ENCODE measurements around the gene MOV10.

Gene MOV10

DNA sequence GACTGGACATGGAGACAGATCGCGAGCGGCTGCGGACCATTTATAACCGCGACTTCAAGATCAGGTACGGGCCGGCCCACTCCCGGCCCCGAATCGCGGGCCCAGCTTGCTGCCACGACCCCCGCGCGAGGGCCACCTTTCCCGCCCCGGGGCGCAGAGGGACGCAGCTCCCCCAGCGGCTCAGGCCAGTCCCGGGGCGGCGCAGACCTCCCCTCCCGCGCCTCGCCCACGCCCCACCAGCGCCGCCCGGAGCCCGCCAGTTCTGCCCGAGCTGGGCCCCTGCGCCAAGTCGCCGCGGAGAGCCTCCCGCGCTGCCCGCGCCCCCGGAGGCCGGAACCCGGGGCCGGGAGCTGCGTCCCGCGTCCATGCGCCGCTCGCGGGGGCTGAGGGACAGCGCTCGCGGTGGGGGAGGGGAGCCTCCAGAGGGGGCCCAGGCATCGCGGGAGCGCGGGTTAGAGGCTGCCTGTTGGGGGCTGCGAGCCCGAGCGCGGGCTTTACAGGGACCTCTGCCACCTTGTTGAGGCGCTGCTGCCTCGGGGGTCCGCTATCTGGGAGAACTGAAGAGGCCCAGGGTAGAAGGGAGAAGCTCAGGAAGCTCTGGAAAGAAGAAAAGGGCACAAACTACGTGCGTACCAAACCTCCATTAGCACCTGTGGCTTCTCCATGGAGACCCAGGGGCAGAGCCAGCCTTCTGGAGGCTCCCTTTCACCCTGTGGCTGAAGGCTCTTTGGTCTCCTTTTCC is 698 bp downstream of the MOV10 start (continued):
- TF ChIP-seq, protein P1, sequence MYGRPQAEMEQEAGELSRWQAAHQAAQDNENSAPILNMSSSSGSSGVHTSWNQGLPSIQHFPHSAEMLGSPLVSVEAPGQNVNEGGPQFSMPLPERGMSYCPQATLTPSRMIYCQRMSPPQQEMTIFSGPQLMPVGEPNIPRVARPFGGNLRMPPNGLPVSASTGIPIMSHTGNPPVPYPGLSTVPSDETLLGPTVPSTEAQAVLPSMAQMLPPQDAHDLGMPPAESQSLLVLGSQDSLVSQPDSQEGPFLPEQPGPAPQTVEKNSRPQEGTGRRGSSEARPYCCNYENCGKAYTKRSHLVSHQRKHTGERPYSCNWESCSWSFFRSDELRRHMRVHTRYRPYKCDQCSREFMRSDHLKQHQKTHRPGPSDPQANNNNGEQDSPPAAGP (tag by site-specific recombination; IDR thresholded peaks at IDR 0.05), result no peak
- TF ChIP-seq ZNF768 (tag by site-specific recombination; IDR thresholded peaks at IDR 0.05) (no peak), ZBTB21 (tag by site-specific recombination; IDR thresholded peaks at IDR 0.05) (no peak), MZF1 (tag by site-specific recombination; IDR thresholded peaks at IDR 0.05; ENCODE audit: borderline replicate concordance) (no peak), GLI4 (tag by site-specific recombination; IDR thresholded peaks at IDR 0.05) (no peak), HOXD13 (CRISPR knock-in tag; IDR thresholded peaks at IDR 0.05; ENCODE audit: borderline replicate concordance) (no peak), OVOL3 (tag by site-specific recombination; IDR thresholded peaks at IDR 0.05) (no peak), PRDM1 (tag by site-specific recombination; IDR thresholded peaks at IDR 0.05) (no peak), ZNF174 (tag by site-specific recombination; IDR thresholded peaks at IDR 0.05) (no peak), ZBTB17 (tag by site-specific recombination; IDR thresholded peaks at IDR 0.05) (no peak), ZFP3 (tag by site-specific recombination; IDR thresholded peaks at IDR 0.05; ENCODE audit: low read depth) (no peak), ZNF354C (tag by site-specific recombination; IDR thresholded peaks at IDR 0.05; ENCODE audit: borderline replicate concordance, low read depth) (no peak), ZNF404 (tag by site-specific recombination; IDR thresholded peaks at IDR 0.05) (no peak), ZNF157 (tag by site-specific recombination; IDR thresholded peaks at IDR 0.05) (no peak), GFI1B (tag by site-specific recombination; IDR thresholded peaks at IDR 0.05) (no peak), ZBTB7A (tag by site-specific recombination; IDR thresholded peaks at IDR 0.05; ENCODE audit: low read depth) (0 out of 2 replicates have a peak, but pooled peaks have one; percentile 19), ZNF76 (tag by site-specific recombination; IDR thresholded peaks at IDR 0.05; ENCODE audit: borderline replicate concordance, low read depth) (no peak), ZNF776 (tag by site-specific recombination; IDR thresholded peaks at IDR 0.05; ENCODE audit: borderline replicate concordance) (no peak), ZBTB48 (tag by site-specific recombination; IDR thresholded peaks at IDR 0.05) (no peak), ZNF133 (tag by site-specific recombination; IDR thresholded peaks at IDR 0.05) (no peak), ZNF837 (tag by site-specific recombination; IDR thresholded peaks at IDR 0.05) (no peak), ZXDB (tag by site-specific recombination; IDR thresholded peaks at IDR 0.05) (no peak; the same call in 1 of the 2 replicates), ZNF221 (tag by site-specific recombination; IDR thresholded peaks at IDR 0.05; ENCODE audit: borderline replicate concordance) (no peak), ZNF529 (tag by site-specific recombination; IDR thresholded peaks at IDR 0.05; ENCODE audit: insufficient replicate concordance) (no peak), ZNF654 (tag by site-specific recombination; IDR thresholded peaks at IDR 0.05; ENCODE audit: low read depth) (no peak)
- TF ChIP-seq, protein P2, sequence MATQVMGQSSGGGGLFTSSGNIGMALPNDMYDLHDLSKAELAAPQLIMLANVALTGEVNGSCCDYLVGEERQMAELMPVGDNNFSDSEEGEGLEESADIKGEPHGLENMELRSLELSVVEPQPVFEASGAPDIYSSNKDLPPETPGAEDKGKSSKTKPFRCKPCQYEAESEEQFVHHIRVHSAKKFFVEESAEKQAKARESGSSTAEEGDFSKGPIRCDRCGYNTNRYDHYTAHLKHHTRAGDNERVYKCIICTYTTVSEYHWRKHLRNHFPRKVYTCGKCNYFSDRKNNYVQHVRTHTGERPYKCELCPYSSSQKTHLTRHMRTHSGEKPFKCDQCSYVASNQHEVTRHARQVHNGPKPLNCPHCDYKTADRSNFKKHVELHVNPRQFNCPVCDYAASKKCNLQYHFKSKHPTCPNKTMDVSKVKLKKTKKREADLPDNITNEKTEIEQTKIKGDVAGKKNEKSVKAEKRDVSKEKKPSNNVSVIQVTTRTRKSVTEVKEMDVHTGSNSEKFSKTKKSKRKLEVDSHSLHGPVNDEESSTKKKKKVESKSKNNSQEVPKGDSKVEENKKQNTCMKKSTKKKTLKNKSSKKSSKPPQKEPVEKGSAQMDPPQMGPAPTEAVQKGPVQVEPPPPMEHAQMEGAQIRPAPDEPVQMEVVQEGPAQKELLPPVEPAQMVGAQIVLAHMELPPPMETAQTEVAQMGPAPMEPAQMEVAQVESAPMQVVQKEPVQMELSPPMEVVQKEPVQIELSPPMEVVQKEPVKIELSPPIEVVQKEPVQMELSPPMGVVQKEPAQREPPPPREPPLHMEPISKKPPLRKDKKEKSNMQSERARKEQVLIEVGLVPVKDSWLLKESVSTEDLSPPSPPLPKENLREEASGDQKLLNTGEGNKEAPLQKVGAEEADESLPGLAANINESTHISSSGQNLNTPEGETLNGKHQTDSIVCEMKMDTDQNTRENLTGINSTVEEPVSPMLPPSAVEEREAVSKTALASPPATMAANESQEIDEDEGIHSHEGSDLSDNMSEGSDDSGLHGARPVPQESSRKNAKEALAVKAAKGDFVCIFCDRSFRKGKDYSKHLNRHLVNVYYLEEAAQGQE (tag by site-specific recombination; IDR thresholded peaks at IDR 0.05), result peak; percentile 53
- TF ChIP-seq, protein P3, sequence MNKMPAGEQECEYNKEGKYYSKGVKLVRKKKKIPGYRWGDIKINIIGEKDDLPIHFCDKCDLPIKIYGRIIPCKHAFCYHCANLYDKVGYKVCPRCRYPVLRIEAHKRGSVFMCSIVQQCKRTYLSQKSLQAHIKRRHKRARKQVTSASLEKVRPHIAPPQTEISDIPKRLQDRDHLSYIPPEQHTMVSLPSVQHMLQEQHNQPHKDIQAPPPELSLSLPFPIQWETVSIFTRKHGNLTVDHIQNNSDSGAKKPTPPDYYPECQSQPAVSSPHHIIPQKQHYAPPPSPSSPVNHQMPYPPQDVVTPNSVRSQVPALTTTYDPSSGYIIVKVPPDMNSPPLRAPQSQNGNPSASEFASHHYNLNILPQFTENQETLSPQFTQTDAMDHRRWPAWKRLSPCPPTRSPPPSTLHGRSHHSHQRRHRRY (tag by site-specific recombination; IDR thresholded peaks at IDR 0.05), result no peak
- TF ChIP-seq, protein P4, sequence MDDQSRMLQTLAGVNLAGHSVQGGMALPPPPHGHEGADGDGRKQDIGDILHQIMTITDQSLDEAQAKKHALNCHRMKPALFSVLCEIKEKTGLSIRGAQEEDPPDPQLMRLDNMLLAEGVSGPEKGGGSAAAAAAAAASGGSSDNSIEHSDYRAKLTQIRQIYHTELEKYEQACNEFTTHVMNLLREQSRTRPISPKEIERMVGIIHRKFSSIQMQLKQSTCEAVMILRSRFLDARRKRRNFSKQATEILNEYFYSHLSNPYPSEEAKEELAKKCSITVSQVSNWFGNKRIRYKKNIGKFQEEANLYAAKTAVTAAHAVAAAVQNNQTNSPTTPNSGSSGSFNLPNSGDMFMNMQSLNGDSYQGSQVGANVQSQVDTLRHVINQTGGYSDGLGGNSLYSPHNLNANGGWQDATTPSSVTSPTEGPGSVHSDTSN (CRISPR knock-in tag; IDR thresholded peaks at IDR 0.05), result peak; percentile 86; the same call in 1 of the 2 replicates
- TF ChIP-seq, protein P5, sequence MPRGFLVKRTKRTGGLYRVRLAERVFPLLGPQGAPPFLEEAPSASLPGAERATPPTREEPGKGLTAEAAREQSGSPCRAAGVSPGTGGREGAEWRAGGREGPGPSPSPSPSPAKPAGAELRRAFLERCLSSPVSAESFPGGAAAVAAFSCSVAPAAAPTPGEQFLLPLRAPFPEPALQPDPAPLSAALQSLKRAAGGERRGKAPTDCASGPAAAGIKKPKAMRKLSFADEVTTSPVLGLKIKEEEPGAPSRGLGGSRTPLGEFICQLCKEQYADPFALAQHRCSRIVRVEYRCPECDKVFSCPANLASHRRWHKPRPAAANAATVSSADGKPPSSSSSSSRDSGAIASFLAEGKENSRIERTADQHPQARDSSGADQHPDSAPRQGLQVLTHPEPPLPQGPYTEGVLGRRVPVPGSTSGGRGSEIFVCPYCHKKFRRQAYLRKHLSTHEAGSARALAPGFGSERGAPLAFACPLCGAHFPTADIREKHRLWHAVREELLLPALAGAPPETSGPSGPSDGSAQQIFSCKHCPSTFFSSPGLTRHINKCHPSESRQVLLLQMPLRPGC (tag by site-specific recombination; IDR thresholded peaks at IDR 0.05), result no peak
- TF ChIP-seq, protein P6, sequence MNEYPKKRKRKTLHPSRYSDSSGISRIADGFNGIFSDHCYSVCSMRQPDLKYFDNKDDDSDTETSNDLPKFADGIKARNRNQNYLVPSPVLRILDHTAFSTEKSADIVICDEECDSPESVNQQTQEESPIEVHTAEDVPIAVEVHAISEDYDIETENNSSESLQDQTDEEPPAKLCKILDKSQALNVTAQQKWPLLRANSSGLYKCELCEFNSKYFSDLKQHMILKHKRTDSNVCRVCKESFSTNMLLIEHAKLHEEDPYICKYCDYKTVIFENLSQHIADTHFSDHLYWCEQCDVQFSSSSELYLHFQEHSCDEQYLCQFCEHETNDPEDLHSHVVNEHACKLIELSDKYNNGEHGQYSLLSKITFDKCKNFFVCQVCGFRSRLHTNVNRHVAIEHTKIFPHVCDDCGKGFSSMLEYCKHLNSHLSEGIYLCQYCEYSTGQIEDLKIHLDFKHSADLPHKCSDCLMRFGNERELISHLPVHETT (tag by site-specific recombination; IDR thresholded peaks at IDR 0.05), result no peak
